Small intestine (tissue), 7 donors: ENCODE data around the gene ZNF536. TPM values are rescaled to one million over a fixed set of nuclear protein-coding genes. Genes with fewer than 3 reads are reported as not detected.

Experiments
- DNase-seq, 2 donors: peaks; one replicate each; pipeline versions ENCODE4 v3.0.0 to v3.0.0-alpha.2; 2013
- FAIRE-seq: peaks from 2 replicates; lab custom pipeline; 2012; peaks lifted over from hg19 to GRCh38; lab: Jason Lieb, UNC
- H3K27ac ChIP-seq, 3 donors: one replicate each; pipeline ENCODE4 v1.5.1; 2013; ENCODE audit warnings: low read length in 2 of 3, mild to moderate bottlenecking in 2 of 3, control low read depth in 1 of 3, inconsistent platforms in 1 of 3, low read depth in 1 of 3, moderate library complexity in 1 of 3
- H3K27me3 ChIP-seq, 3 donors: one replicate each; pipeline ENCODE4 v1.6.1; 2013; ENCODE audit warnings: low read length in 3 of 3, inconsistent platforms in 1 of 3; ENCODE audit not compliant: control insufficient read depth in 3 of 3, insufficient read depth in 3 of 3
- H3K36me3 ChIP-seq, 3 donors: one replicate each; pipeline ENCODE4 v1.6.1; 2013; ENCODE audit warnings: low read length in 3 of 3, inconsistent platforms in 1 of 3, low read depth in 1 of 3, mild to moderate bottlenecking in 1 of 3, moderate library complexity in 1 of 3; ENCODE audit not compliant: control insufficient read depth in 3 of 3, insufficient read depth in 2 of 3
- H3K4me1 ChIP-seq, 3 donors: one replicate each; pipeline ENCODE4 v1.6.1; 2013; ENCODE audit warnings: low read length in 2 of 3, inconsistent platforms in 1 of 3, low read depth in 1 of 3, mild to moderate bottlenecking in 1 of 3, moderate library complexity in 1 of 3; ENCODE audit not compliant: control insufficient read depth in 3 of 3, insufficient read depth in 2 of 3
- H3K4me3 ChIP-seq, 3 donors: one replicate each; pipeline ENCODE4 v1.5.1; 2013; ENCODE audit warnings: low read length in 3 of 3, control low read depth in 1 of 3, inconsistent platforms in 1 of 3, low read depth in 1 of 3, mild to moderate bottlenecking in 1 of 3, moderate library complexity in 1 of 3
- H3K9me3 ChIP-seq, 2 donors: one replicate each; pipeline ENCODE4 v1.6.1; 2013; ENCODE audit warnings: low read depth in 1 of 2, low read length in 1 of 2; ENCODE audit not compliant: control insufficient read depth in 2 of 2, insufficient read depth in 1 of 2
- WGBS, 3 donors: extraction: QIAGEN DNeasy Blood & Tissue Kit; methylation state at CpG; one replicate each; pipeline ENCODE4 v1.1.7; 2013; 5-methylcytosine and 5-hydroxymethylcytosine counted together
- polyA plus RNA-seq, 4 donors: library from polyadenylated mRNA; stranded (reverse) in 3 of 4; unstranded in 1 of 4; fragments of 200-250 nt in 3 of 4; fragments of 120-200 nt in 1 of 4; gene quantifications; one replicate each; pipeline versions ENCODE4 v1.2.1 to v1.2.3, GENCODE V29; 2013
- donor health status: healthy with polysubstance abuse.
- donor health status: control.
- donor health status: control.
- donor health status: Bipolar disorder and iron deficiency.
- donor health status: healthy.

Gene ZNF536
- polyA plus RNA-seq, 4 donors, result 0.27 to 3.3 (median 0.98) TPM; not detected in 1

GRCh38 chr19:30539315-30539714 lies 167.1 kb downstream of the ZNF536 start:
- H3K27me3 ChIP-seq, result no peaks in the 10 kb centered on the region
- H3K9me3 ChIP-seq, result no peaks in the 10 kb centered on the region
- H3K4me3 ChIP-seq, result no peak overlapping the region
- H3K27ac ChIP-seq, result no peak overlapping the region
- no peaks in the 10 kb centered on the region for H3K36me3 ChIP-seq
- 65 to 83% (median 70%) methylated on average over 4 of the region's 4 CpGs for WGBS, 3 donors
- no peaks in the 10 kb centered on the region for H3K4me1 ChIP-seq
- no peak for FAIRE-seq
- DNase-seq, result no peak

- no peaks in the 10 kb centered on the region for H3K4me1 ChIP-seq
- no peaks in the 10 kb centered on the region for H3K36me3 ChIP-seq
- H3K9me3 ChIP-seq, result no peaks in the 10 kb centered on the region
- H3K4me3 ChIP-seq, result no peak overlapping the region
- H3K27me3 ChIP-seq, result no peaks in the 10 kb centered on the region
- no peak overlapping the region for H3K27ac ChIP-seq
- FAIRE-seq (no peak), DNase-seq (no peak)
- WGBS, 3 donors, result 85 to 89% (median 87%) methylated on average over 11 of the region's 11 CpGs
Observed at GRCh38 chr19:30539981-30540380, 167.8 kb downstream of the ZNF536 start.

- H3K9me3 ChIP-seq, result no peaks in the 10 kb centered on the region
- 51 to 67% (median 56%) methylated on average over 6 of the region's 6 CpGs for WGBS, 3 donors
- FAIRE-seq, result no peak
- H3K4me1 ChIP-seq, result no peaks in the 10 kb centered on the region
- H3K27me3 ChIP-seq, result no peaks in the 10 kb centered on the region
- H3K36me3 ChIP-seq, result no peaks in the 10 kb centered on the region
- H3K27ac ChIP-seq, result no peak overlapping the region
- no peak for DNase-seq
- H3K4me3 ChIP-seq, result no peak overlapping the region
Observed at GRCh38 chr19:30540761-30541160, 168.6 kb downstream of the ZNF536 start.

GRCh38 chr19:30541575-30541974 lies 169.4 kb downstream of the ZNF536 start:
- no peaks in the 10 kb centered on the region for H3K36me3 ChIP-seq
- FAIRE-seq (no peak), DNase-seq (no peak)
- H3K4me1 ChIP-seq, result no peaks in the 10 kb centered on the region
- H3K27ac ChIP-seq, result no peak overlapping the region
- no peaks in the 10 kb centered on the region for H3K27me3 ChIP-seq
- H3K4me3 ChIP-seq, result no peak overlapping the region
- no peaks in the 10 kb centered on the region for H3K9me3 ChIP-seq

- DNase-seq, result no peak
- 81 to 90% (median 88%) methylated on average over 9 of the region's 9 CpGs for WGBS, 3 donors
- no peaks in the 10 kb centered on the region for H3K36me3 ChIP-seq
- H3K27ac ChIP-seq, result no peak overlapping the region
- FAIRE-seq, result no peak
- H3K4me1 ChIP-seq, result no peaks in the 10 kb centered on the region
- no peak overlapping the region for H3K4me3 ChIP-seq
- no peaks in the 10 kb centered on the region for H3K27me3 ChIP-seq
- no peaks in the 10 kb centered on the region for H3K9me3 ChIP-seq
Observed at GRCh38 chr19:30543243-30543945, 171.2 kb downstream of the ZNF536 start.

- WGBS, 3 donors, result 85 to 92% (median 86%) methylated on average over 7 of the region's 7 CpGs
- H3K4me1 ChIP-seq, result no peaks in the 10 kb centered on the region
- H3K36me3 ChIP-seq, result no peaks in the 10 kb centered on the region
- H3K27me3 ChIP-seq, result no peaks in the 10 kb centered on the region
- no peak overlapping the region for H3K4me3 ChIP-seq
- DNase-seq (no peak), FAIRE-seq (no peak)
- no peak overlapping the region for H3K27ac ChIP-seq
- no peaks in the 10 kb centered on the region for H3K9me3 ChIP-seq
Observed at GRCh38 chr19:30545752-30546151, 173.6 kb downstream of the ZNF536 start.

GRCh38 chr19:30546332-30546731 lies 174.1 kb downstream of the ZNF536 start:
- H3K36me3 ChIP-seq, result no peaks in the 10 kb centered on the region
- FAIRE-seq (no peak), DNase-seq (no peak)
- no peaks in the 10 kb centered on the region for H3K4me1 ChIP-seq
- H3K4me3 ChIP-seq, result no peak overlapping the region
- no peaks in the 10 kb centered on the region for H3K27me3 ChIP-seq
- H3K9me3 ChIP-seq, result no peaks in the 10 kb centered on the region
- WGBS, 3 donors, result 39 to 70% (median 49%) methylated on average over 6 of the region's 6 CpGs
- no peak overlapping the region for H3K27ac ChIP-seq

GRCh38 chr19:30547246-30547645 lies 175.1 kb downstream of the ZNF536 start:
- 41 to 61% (median 54%) methylated on average over 2 of the region's 2 CpGs for WGBS, 3 donors

GRCh38 chr19:30549151-30549550 lies 177.0 kb downstream of the ZNF536 start:
- H3K27me3 ChIP-seq, result no peaks in the 10 kb centered on the region
- H3K4me3 ChIP-seq, result no peak overlapping the region
- FAIRE-seq, result no peak
- no peaks in the 10 kb centered on the region for H3K4me1 ChIP-seq
- 82 to 90% (median 83%) methylated on average over 13 of the region's 13 CpGs for WGBS, 3 donors
- no peak overlapping the region for H3K27ac ChIP-seq
- H3K9me3 ChIP-seq, result no peaks in the 10 kb centered on the region
- H3K36me3 ChIP-seq, result no peaks in the 10 kb centered on the region
- DNase-seq, result no peak

More at GRCh38 chr19:30547246-30547645, 175.1 kb downstream of the ZNF536 start:
- no peak for DNase-seq
- Histone ChIP-seq H3K4me3 (no peak overlapping the region), H3K27me3 (no peaks in the 10 kb centered on the region), H3K9me3 (no peaks in the 10 kb centered on the region), H3K36me3 (no peaks in the 10 kb centered on the region), H3K27ac (no peak overlapping the region), H3K4me1 (no peaks in the 10 kb centered on the region)
- FAIRE-seq, result no peak
